HCEC 1CT (cell line): ENCODE data around the gene HAGHL.
"Not testable (repeated sequence)": the region's sequence is repeated elsewhere in the genome, so short reads cannot be mapped to it uniquely, and the experiment has no call there.

Experiments used
- DNase-seq: peaks from one replicate; pipeline ENCODE4 v3.0.0-alpha.2; 2017

Gene HAGHL

GRCh38 chr16:735982-736453, 9.1 kb downstream of the HAGHL start:
- no peak for DNase-seq

GRCh38 chr16:736936-737481, 10.1 kb downstream of the HAGHL start:
- no peak for DNase-seq

- no peak for DNase-seq
Measured at GRCh38 chr16:739560-740458, 12.9 kb downstream of the HAGHL start.

DNA sequence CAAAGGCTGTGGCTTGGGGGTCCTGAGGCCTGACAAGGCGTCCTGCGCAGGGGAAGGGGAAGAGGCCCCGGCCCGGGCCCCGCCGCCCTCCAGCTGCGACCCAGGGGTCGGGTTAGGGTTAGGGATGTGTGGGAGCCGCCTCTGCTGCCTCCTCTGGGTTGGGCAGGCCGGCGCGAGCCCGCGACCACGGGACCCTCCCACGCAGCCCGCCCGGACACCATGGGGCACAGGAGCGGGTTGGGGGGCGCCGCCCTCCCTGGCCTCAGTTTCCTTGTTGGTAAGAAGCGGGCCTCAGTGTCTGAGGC, 13.5 kb downstream of the HAGHL start:
- no peak for DNase-seq

DNA sequence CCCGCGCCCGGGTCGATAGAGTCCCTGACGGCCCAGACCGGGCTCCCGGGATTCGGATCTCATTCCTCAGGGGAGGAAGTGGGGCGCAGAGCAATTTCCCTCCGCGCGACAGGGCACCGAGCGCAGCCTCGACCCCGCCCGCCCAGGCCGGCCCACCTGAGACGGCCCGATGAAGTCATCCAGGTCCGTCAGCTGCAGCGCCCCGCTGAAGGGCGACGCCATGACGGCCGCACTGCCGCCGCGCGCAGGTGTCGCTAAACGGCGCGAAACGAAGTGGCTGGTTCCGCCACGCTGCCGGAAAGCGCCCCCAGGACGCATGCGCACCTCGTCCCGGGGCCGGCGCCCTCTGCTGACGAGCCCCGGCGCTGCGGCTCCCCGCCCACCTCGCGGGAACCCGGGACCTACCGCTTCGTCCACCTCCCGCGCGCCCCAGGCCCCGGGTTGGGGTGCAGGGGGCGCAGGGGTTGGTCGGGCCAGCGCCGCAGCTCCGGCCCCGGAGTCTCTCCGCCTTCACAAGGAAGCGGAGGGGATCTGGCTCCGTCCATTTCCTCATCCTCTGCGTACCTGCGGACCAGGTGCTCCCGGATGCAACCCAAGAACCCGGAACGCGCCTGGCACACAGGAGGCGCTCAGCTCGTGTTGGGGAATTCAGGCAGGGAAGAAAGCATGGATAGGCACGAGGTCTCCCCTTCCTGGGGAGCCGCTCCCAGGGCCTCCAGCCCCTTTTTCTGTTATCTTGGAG, 14.0 kb downstream of the HAGHL start, which contains the start of gene CIAO3:
CIAO3 (minus strand) TSS at position 234 of the 742 bp plus-strand sequence; CDS start at position 222, 12 bp downstream.
- DNase-seq, result peak; percentile 83

- no peak for DNase-seq
Measured at GRCh38 chr16:741986-742629, 15.2 kb downstream of the HAGHL start.

- not testable (repeated sequence) for DNase-seq
Measured at GRCh38 chr16:742894-743293, 16.0 kb downstream of the HAGHL start.

GRCh38 chr16:743794-744500, 17.0 kb downstream of the HAGHL start:
- DNase-seq, result no peak

DNA sequence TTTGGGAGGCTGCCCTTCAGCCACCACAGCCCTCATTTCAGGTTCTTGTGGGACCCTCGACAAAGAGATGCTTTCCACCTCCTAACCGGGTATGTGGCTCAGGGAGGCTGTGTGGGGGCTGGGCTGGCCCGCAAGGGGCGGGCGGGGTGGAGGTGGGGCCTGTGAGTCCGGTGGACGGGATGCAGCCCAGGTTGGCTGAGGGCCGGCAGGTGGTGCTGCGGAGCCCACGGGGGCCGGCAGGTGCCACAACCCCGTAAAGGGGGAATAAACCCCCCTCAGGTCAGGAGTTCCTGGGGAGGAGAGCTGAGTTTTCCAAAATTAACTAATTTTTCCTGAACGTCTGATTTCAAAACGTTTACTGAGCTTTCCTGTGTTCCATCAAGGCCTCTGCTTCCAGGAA, 18.8 kb downstream of the HAGHL start:
- no peak for DNase-seq

DNA sequence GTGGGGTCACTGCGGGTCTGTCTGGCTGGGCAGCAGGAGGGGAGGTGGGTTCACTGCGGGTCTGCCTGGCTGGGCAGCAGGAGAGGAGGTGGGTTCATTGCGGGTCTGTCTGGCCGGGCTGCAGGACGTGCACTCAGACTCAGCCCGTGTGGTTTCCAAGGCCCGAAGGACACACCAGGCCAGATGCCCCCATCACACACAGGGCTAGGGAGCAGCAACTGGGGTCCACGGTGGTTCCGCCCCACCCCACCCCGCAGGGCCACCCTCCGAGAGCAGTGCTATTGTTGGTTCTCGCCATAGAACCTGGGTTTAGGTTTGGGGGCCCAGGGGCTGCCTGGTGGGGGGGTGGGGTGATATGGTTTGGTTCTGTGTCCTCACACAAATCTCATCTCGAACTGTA, 19.7 kb downstream of the HAGHL start:
- DNase-seq, result no peak

- no peak for DNase-seq
Measured at GRCh38 chr16:747978-748746, 21.3 kb downstream of the HAGHL start.

DNA sequence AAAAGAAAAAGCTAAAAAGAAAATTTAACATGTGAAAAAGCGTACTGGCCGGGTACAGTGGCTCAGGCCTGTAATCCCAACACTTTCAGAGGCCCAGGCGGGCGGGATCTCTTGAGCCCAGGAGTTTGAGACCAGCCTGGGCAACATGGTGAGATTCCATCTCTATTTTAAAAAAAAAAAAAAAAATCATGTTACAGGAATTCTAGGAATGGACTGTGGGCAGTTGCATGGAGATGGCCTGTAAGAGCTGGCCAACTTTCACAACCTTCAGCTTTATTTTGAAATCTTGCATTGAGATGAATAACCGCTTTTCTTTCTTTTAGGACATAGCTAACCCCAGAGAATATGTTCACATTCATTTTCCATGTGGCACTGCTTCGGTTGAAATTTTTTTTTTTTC, 22.1 kb downstream of the HAGHL start:
- DNase-seq, result peak; percentile 67

DNA sequence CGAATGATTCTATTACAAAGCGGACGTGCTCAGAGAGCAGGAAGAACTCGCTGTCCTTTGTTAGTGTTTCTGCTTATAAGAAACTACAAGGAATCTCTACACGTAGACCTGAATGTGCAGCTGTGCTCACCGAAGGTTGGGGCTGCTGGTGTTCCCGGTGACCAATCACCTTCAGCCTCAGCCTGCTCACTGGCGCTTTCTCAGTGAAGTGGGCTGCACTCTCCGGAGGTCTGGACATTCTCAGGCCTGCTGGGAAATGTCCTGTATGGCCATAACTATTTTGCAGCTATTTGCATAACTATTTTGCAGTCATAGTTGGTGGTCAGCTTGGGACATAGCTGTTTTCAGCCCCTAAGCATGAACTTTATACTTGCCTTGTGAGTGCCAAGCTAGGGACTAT, 23.6 kb downstream of the HAGHL start:
- no peak for DNase-seq

DNA sequence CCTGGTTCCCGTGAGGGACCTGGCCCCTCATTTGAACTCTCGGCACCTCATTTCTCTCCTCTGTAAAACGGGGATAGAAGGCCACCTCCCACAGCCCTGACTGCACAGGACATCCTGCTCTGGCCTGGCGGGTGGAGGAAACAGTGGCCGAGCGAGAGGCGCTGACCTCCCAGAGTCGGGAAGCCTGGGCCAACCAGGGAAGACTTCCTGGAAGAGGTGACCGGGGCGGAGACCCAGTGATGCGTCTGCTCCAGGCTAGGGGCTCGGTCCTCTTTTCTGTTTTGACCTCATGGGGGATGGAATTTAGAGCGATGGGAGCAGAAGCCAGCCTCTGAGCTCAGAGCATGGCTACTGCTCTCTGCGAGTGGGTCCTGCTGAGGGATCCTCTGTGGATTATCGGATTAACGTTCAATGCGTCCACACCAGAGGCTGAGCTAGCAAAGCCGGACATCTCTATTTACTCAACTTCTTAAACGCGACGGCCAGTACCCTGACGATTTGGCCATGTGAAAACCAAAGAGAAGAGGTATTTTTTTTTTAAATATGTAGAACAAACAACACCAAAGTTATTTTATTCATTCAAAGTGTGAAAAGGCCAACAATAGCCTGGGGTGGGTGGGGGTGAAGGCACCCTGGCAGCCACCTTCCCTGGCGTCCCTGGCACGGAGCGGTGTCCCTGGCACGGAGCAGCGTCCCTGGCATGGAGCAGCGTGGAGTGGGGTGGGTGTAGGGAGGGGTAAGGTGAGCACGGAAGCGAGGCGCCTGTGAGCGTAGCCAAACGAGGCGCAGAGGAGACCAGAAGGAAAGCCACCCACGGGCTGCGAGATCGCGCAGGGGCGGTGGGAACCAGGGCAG, 24.5 kb downstream of the HAGHL start:
- no peak for DNase-seq

DNA sequence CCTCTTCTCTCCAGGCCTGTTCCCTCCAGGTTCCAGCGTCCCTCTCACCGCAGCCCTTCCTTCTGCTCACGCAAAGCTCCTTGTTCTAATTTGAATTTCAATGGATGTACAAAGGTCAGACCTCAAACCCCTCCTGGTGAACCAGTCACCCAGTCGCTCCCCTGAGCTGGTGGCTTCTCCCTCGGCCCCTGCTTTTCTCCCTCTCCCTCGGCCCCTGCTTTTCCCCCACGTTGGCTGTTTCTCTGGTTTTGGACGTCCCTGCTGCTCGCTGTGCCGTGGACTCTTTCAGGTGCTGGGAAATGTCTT, 25.1 kb downstream of the HAGHL start:
- no peak for DNase-seq

- DNase-seq, result not testable (repeated sequence)
Measured at GRCh38 chr16:754121-754607, 27.3 kb downstream of the HAGHL start.

- no peak for DNase-seq
Measured at GRCh38 chr16:754656-755055, 27.8 kb downstream of the HAGHL start.

DNA sequence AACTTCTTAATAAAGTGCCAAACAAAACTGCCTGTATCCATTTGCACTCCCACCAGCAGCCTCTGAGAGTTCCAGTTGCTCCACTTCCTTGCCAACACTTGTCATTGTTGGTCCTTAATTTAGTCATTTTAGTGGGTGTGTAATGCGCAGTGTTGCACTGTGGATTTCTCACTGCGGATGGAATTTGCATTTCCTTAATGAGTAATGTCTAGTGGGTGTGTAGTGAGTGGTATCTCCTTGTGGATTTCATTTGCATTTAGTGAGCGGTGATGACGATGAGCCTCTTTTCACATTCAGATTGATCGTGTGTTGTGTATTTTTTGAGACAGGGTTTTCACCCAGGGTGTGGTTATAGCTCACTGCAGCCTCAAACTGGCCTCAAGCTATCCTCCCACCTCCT, 29.5 kb downstream of the HAGHL start:
- no peak for DNase-seq

DNA sequence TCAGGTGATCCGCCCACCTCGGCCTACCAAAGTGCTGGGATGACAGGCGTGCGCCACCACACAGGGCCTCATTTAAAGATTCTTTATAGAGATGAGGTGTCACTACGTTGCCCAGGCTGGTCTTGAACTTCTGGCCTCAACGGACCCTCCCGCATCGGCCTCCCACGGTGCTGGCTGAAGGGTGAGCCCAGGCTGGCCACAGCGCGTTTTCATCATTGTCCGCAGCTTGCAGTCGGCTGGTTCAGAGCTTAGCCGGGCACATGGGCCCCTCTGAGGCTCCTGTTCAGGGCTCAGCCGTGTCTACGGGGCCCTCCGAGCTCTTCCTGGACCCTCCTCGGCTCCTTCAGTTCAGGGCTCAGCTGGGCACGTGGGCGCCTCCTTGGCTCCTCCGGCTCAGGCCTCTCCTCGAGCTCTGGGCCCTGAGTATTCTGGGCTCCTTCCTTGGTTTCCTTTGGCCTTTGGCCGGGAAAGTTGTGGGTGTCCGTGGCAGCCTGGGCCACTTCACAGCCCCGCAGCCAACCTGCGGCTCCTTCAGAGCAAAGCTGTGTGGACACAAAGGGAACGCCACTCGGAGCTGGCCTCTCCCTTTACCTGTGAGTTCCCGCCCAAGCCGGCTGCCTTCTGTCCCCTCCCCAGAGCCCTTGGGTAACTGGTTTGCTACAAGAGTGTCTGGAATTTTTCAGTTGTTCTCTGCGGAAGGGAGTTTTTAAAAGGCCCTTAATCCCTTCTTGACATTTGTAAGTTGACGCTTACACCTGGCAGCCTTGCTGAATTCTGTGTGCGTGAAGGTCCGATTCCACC, 32.4 kb downstream of the HAGHL start:
- DNase-seq, result no peak

DNA sequence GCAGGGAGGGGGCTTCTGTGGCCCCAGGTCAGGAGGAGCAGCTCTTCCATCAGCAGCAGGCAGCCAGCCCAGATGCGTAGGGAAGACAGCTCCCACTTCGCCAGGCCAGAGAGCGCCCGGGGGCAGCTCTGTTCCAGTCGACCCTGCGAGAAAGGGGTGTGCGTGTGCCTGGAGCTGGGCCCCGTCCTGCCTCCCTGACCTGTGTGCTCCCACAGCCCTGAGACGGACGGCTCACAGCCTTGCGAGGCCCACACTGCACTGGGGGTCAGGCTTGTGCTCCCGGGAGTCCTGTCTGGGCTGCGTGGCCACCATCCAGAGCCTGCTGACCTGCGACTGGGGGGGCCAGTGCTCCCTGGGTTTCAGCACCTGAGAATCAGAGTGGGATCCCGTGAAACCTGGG, 33.2 kb downstream of the HAGHL start:
- no peak for DNase-seq
